ENCODE results near the gene PMIS2.

DNA sequence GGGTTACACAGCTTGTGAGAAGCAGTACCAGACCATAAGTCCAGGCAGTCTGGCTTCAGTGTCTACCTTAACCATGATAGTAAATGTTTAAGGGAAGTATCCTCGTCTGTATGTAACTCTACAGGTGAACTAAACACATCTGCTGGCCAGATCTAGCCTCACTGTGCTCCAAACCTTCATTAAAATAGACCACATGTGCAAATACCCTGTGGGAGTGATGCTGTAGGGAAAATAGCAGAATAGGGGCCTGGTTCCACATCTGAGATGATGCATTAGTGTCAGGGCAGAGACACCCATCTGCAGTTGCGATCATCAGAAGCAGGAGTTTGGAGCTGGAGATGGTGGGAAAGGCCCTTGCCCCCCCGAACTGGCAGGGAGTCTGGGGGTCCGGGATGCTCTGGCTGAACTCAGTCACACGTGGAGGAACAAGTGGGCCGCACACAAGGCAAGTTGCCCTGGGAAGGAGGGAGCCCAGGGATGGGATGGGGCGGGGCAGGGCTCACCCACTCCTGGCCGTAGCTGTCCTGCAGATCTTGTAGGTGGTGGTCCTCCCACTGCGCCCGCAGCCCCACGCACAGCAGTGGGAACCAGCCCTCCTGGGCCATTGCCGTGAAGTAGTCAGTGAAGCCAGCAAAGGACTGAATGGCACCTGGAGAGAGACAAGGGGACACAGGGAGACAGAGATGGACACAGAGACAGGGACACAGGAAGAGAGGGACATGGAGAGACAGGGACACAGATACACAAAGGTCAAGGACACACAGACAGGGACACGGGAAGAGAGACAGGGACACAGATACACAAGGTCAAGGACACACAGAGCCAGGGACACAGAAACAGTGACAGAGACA, 33.2 kb upstream of the PMIS2 start:
- no peak for TF ChIP-seq CTCF (IDR thresholded peaks at IDR 0.05; ENCODE audit: insufficient read depth, low read depth, low read length)
- no peak for TF ChIP-seq EZH2 (IDR thresholded peaks at IDR 0.05; ENCODE audit: insufficient read depth, low read length)
